ENCODE measurements around the gene PCDH15.
A peak's percentile ranks its signal among the peaks of the same experiment; 100 is the strongest.

Gene PCDH15

DNA sequence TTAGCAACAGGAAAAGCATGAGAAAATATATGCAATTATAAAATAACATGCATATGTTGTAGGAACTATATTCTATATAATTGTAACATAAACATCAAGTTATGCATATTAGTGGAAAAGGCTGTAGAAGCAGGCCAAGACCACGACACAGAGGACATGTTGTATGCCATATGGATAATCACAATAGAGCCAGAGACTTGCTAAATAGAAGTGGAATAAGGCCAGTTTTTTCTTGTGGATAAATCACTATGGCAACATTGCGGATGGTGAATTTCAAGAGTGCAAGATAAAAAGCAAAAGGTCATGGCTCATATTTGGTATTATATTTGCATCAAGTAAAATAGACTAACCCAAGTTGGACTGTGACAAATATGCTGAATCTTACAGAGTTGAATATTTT is 93.0 kb downstream of the PCDH15 start:
- no peak for DNase-seq (ENCODE audit: low read depth)

DNA sequence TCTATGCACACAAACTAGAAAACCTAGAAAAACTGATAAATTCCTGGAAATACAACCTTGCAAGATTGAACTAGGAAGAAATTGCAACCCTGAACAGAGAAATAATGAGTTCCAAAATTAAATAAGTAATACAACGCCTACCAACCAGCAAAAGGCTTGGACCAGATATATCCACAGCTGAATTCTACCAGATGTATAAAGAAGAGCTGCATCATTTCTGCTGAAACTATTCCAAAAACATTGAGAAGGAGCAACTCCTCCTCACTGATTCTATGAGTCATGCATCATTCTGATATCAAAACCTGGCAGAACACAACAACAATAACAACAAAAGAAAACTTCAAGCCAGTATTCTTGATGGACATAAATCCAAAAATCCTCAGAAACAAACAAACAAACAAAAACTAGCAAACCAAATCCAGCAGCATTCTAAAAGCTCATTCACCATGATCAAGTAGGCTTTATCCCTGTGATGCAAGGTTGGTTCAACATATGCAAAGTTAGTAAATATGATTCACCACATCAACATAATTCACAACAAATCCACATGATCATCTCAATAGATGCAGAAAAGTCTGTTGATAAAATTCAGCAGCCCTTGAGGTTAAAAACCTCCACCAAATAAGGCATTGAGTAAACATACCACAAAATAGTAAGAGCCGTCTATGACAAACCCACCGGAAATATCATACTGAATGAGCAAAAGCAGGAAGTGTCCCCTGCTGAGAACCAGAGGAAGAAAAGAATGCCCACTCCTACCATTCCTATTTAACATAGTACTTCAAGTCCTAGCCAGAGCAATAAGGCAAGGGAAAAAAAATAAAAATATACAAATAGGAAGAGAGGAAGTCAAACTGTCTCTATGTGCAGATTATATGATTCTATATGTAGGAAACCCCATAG is 98.2 kb downstream of the PCDH15 start:
- peak; percentile 45 for DNase-seq (ENCODE audit: low read depth)

DNA sequence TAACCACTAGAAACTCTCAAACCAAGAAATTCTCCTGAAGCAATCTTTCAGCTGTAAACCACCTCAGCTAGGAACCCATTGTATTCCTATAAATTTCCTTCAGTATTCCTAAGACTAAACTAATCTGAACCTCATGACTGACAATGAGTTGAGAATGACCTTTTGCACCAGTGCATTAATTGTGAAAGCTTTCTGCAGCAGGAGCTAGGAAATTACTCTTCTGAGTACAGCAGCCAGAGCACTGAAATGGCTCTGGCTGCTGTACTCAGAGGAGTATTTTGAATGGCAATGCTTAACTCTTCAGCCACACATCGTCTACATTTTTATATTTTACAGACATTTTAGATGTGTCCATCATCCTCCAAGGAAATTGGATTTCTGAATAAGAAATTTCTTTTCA is 109.7 kb downstream of the PCDH15 start:
- DNase-seq (ENCODE audit: low read depth): no peak

DNA sequence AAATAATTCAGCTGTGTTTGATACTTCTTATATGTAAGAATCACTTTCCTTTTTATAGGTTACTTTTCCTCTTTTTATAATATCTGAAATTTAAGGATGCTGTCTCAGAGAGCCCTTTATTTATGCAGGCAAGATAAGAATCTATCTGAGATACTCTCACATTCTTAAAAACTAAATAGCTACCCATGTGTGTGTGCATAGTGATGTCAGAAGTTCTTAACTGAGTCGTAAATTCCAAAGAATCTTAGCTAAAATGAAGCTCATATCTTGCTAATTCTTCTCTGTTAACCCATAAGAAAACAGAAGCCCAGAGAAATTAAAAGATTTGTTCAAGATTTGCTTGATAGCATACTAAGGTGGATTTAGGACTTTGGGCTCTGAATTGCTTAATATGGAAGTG is 118.5 kb downstream of the PCDH15 start:
- DNase-seq (ENCODE audit: low read depth): no peak

DNA sequence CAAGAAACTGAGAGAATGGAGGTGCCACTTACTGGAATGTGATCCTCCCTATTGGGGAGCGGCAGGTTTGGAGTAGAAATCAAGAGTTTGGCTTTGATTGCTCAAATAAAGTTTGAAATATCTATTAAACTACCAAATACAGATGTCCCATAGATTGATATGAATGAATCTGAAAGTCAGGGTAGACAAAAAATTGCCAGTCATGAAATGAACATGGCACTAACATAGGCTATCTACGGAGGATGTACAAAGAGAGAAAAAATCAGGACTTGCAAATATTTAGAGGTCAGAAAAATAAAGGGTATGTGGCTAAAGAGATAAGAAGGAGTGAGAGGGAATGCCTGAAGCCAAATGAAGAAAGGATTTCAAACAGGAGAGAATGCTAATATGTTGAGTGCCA is 119.9 kb downstream of the PCDH15 start:
- DNase-seq (ENCODE audit: low read depth): no peak

DNA sequence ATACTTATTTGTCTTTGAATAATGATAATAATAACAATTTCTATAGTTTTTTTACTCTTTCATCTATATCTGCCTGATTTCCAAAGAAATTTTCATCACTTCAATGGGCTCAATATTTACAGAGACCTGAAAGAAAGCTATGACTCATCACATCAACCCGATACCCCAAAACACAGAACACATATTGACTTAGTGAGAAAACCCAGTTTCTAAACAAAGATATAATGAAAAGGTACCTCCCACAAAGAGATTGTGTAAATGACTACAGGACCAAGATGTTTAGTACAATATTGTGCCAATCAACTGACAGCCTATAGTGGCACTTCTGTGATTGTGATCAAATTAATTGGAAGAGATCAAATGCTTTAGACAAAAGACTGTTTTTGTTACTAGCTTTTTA is 133.9 kb downstream of the PCDH15 start:
- DNase-seq (ENCODE audit: low read depth): no peak

DNA sequence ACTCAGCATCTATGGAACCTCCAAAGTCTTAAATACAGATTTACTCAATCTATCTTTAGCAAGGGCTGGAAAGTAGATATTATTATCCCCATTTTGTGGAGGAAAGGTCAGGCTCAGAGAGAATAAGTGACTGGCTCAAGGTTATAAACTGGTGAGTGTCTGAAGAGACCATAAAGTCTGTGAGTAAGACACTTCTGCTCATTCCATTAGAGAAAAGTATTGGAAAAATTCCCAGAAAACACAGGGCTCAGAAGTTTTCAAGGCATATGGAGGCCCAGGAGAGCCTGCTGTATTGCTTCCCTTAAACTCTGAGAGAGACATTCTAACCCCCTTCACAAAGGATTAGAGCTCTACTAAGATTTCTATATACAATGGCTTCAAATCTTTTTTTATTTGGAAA is 134.8 kb downstream of the PCDH15 start:
- no peak for DNase-seq (ENCODE audit: low read depth)

DNA sequence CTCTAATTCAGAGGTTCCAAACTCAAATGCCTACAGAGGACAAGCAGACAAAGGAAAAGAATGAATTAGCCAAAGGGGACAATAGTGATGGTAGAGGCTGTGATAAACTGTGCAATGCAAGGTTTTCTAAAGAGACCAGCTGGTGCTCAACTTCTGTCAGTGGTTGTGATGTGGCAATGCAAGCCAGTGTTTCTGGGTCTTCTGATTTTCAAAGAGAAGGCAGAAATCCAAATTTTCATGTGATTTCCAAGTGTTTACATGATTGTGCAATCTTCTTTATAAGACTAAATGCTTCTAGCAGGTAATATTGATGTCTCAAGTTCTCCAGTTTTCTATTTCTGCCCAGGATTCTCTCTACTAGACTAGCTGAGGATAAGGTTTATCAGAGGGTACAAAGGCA is 135.9 kb downstream of the PCDH15 start:
- no peak for DNase-seq (ENCODE audit: low read depth)

DNA sequence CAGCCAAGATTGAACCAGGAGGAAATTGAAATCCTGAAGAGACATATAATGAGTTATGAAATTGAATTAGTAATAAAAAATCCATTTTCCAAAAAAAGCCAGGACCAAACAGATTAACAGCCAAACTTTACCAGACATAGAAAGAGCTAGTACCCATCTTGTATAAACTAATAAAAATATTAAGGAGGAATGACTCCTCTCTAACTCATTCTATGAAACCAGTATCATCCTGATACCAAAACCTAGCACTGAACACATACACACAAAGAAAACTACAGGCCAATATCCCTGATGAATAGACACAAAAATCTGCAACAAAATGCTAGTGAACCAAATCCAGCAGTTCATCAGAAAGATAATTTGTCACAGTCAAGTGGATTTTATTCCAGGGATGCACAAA is 140.6 kb downstream of the PCDH15 start:
- DNase-seq (ENCODE audit: low read depth): no peak

DNA sequence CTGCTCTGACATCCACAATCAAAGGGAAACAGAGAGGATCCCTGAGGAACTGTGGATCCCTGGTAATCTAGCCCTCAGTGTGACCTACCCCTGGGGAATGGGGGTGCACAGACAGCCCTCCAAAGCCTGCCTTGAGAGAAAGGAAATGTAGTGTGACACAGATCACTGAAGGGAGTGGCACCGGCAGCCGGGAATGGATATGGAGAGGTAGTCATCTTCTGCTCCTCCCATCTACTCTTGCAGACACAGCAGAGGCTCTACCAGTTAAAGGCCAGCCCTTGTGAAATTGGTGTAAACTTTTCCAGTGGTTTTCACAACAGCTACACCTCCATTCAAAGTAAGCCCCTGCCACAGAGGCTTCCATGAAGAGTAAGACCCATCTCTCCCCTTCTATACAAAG is 144.4 kb downstream of the PCDH15 start:
- DNase-seq (ENCODE audit: low read depth): no peak

DNA sequence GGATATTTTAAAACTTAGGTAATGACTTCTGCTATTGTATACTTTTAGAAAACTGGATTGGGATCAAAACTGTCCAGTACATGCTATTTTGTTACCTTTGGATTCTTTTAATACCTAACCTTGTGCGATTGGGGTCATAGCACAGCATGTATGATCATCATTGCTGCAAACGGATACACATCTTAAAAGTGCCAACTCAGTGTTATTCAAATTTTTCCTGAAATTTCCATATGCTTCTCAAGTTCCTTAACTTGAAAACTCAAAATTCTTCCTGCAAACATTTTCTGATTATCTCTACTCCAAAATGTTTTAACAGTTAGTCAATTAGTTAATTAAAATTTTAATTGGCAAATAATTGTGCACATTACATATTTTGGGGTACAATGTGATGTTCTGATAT is 147.5 kb downstream of the PCDH15 start:
- no peak for DNase-seq (ENCODE audit: low read depth)

DNA sequence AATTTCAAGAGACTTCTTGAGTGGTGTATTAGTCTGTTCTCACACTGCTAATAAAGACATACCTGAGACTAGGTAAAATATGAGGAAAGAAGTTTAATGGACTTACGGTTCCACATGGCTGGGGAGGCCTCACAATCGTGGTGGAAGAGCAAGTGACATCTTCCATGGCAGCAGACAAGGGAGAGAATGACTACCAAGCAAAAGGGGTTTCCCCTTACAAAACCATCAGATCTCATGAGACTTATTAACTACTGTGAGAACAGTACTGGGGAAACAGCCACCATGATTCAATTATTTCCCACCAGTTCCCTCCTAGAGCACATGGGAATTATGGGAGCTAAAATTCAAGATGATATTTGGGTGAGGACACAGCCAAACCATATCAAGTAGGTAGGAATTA is 150.5 kb downstream of the PCDH15 start:
- no peak for DNase-seq (ENCODE audit: low read depth)

DNA sequence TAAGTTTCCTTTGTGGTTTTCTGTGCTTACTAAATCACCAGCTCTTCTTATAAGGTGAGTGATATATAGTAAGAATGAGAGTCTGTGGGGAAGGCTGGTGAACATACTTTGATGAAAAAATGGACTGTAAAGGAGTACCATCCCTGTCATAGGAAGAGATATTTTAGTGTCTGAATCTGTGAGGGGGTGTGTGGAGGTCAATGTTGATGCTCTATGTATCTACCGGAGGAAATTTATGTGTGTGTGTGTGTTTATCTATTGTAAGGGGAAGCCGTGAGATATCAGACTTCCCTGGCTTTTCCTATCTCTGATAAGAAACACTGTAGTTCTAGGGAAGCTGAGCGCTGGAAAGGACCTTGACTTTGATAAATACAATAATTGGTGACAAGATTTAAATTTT is 179.0 kb downstream of the PCDH15 start:
- no peak for DNase-seq (ENCODE audit: low read depth)

DNA sequence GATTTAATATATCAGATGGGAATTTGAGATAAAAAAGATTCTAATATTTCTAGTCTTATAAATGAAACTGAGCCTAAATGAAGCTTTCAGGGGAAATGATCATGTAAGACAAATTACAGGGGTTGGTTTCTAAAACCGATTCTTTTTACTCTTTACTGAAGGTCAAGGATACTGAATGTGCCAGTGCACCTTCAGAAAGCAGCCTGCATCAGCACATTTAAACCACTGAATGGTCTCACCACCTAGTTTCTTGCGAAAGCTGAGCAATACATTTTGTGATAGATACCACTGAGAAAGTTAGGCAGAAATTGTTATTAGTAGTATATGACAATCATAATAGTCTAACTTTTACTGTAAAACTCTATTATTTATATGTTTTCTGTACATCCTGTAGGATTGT is 180.7 kb downstream of the PCDH15 start:
- DNase-seq (ENCODE audit: low read depth): no peak

DNA sequence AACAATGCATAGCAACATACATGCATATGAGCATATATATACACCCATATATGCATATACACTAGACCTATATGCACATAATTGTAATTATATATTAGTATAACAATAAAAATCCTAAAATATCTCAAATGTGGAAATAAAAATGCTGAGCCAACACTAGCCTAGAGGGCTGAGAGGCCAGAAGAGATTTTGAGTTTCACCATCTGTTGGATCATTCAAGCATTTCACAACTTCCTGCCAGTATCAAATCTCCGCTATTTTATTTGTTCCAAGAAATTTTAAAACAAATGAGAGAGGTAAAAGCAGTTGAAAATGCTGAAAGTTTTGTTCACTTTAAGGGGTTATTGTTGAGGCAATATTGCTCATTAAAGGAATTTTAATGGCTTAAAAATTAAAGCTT is 187.0 kb downstream of the PCDH15 start:
- no peak for DNase-seq (ENCODE audit: low read depth)

DNA sequence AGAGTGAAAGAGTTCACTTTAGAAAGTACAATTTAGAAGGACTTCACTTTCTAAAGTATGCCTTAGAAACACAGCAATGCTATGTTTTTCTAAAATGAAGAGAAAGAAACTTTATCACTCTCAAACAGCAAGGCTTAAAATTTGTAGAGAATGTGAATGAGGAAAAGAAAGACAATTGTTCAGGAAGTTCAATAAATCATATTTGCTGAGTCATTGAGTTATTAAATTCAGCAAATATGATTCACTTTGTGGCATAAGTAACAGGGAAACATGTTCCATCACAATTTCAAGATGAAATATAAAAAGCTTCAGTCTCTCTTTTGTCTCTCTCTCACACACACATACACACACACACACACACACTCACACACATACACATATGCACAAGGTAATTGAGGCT is 187.9 kb downstream of the PCDH15 start:
- no peak for DNase-seq (ENCODE audit: low read depth)

DNA sequence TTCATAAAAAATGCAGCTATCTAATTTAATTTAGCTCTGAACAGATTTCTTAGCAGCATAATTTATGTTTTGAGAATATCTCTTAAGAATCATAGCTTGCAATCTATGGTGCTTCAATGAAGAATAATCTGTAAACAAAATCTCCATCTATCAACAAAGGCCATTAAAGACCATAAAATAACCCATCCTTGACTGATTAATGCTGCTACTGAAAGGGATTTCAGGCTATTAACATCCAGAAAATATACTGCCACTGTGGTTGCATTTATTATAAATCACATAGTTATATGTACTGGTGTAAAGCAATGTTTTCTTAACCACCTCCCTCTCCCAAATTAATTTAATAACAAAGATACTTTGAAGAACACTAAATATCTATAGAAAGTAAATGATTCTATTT is 191.6 kb downstream of the PCDH15 start:
- DNase-seq (ENCODE audit: low read depth): no peak

DNA sequence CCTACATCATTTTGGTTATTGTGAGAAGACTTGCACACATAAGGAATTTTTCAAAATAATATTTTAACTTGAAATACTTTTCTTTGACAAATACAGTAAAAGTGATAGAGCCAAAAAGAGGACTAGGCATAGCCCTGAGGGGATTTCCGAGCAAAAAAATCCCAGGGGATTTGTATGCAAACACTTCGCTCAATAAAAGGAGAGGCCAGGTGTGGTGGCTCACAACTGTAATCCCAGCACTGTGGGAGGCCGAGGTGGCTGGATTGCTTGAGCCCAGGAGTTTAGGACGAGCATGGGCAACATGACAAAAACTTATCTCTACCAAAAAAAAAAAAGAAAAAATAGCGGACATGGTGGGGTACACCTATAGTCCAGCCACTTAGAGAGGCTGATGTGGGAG is 193.0 kb downstream of the PCDH15 start:
- DNase-seq (ENCODE audit: low read depth): no peak

DNA sequence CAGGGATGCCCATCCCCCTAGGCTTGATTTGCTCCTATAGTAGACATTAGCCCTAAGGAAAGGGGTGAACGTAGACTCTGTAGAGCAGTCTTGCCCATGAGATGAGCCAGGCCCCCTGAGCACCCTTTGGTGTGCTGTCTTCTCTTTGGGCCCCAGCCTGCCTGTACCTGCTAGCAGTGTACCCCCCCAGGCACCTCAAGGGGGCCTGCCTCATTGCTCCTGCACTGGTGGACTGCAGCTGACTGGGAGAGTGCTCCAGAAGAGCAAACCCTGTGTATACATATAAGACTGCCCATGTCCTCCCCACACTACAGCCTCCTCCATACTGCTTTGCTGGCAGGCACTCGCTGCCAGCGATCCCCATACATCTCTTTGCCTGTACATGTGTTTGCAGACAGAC is 206.7 kb downstream of the PCDH15 start:
- DNase-seq (ENCODE audit: low read depth): no peak

DNA sequence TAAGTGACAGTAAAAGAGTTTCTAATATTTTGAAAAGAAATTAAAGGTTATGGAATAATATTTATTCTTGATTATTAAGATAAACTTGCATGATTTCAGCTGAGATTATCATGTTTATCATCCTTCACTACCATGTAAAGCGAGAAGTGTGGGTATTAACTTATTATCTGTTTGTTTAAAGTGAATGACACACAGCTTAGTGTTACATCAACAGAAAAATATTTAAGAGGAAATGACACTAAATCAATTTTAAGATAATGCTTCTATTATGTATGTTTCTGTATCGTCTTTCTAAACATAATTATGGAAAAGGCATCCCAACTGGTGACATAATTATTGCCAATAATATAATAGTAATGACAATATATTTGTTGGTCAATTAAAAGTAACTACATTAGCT is 213.1 kb downstream of the PCDH15 start:
- no peak for DNase-seq (ENCODE audit: low read depth)

DNA sequence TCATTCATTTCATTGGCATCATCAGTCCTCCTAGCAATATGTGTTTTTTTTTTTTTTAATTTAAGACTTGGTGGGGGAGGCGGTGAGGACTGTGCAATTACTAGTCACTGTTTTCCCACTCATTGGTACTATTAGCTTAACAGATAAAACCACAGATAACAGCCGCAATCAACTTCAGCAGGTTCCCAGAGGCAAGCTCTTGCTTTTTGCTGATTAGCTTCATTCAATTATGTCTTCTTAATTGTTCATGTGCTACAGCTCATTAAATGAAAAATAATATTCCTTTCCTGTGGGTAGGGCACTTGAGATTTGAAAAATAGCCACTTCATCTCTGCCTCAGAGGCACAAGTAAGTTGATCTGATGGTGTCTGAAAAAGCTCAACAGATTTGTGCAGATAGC is 215.5 kb downstream of the PCDH15 start:
- no peak for DNase-seq (ENCODE audit: low read depth)

DNA sequence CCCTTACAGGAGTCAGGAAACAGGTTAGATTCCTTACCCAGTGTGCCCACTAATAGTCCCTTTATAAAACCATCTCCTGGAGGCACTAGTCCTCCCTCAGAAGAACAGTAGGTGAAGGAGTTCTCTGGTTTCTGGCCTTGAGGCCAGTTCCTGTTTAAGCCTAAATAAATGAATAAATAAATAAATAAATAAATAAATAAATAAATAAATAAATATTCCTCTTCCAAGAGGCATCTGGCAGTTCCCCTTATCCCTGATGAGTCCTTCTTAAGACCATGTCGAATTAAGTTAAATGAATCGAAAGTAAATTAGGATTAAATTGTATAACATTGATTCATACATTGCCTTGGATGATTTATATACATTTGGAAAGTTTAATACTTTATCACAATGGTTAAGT is 223.3 kb downstream of the PCDH15 start:
- no peak for DNase-seq (ENCODE audit: low read depth)

DNA sequence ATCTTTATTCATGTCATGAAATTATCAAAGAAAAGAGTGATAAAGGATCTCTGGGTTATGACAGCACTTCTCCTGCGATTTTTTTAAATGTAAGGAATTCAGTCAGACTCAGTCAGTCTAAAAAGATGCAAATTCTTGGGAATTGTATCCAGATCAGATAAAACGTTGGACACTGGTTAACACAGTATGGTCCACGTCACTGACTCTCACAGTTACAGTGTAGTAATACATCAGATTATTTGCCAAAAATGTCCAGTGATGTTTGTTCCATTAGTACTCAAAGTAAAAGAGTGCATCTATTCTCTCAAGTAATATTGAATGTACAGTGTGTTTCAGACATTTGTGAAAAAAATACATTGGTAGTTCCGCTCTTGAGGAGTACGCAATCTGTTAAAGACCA is 224.5 kb downstream of the PCDH15 start:
- DNase-seq (ENCODE audit: low read depth): no peak

DNA sequence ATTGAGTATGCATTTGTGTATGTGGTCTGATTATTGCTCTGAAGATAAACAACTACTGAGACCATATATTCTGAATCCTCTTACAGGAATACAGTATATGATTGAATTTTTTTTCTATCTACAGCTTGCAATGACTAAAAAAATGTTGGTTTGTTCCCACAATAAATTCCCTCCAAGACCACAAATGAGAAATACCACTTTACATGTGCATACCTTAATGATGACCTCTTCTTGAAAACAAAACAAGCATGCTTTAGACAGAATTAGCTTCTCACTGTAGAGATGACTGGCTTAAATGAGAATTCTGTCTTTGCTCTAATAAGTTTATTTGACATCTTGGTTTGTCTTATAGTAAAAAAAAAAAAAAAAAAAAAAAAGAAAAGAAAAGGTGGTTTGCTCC is 241.5 kb downstream of the PCDH15 start:
- DNase-seq (ENCODE audit: low read depth): peak; percentile 55

Data from non-pigmented ciliary epithelial cell (primary cell).